ENCODE results near the gene IQCF6. TPM values are rescaled to one million over a fixed set of nuclear protein-coding genes. Genes with fewer than 3 reads are reported as not detected.

The IQCF6 gene
- polyA plus RNA-seq, 1 of the 3 experiments (the other 2 are of a cell fraction): not detected

GRCh38 chr3:51734572-51734907, 44.5 kb downstream of the IQCF6 start (continued):
- TF ChIP-seq GATA2 (CRISPR knock-in tag; IDR thresholded peaks at IDR 0.05): no peak

GRCh38 chr3:51733859-51734571, 45.0 kb downstream of the IQCF6 start:
- TF ChIP-seq FOXJ3 (CRISPR knock-in tag; IDR thresholded peaks at IDR 0.05) (no peak), MAX (IDR thresholded peaks at IDR 0.05; ENCODE audit: low read depth) (no peak), FOXM1 (IDR thresholded peaks at IDR 0.05; ENCODE audit: low read depth) (no peak), NFIC (IDR thresholded peaks at IDR 0.05; ENCODE audit: borderline replicate concordance) (no peak), TCF12 (IDR thresholded peaks at IDR 0.05) (no peak), ZBTB33 (IDR thresholded peaks at IDR 0.05; ENCODE audit: borderline replicate concordance, low read depth) (no peak), CHD2 (IDR thresholded peaks at IDR 0.05; ENCODE audit: low read length, partially characterized antibody) (no peak), RXRA (IDR thresholded peaks at IDR 0.05; ENCODE audit: borderline replicate concordance, low read depth) (no peak), USF1 (IDR thresholded peaks at IDR 0.05; ENCODE audit: borderline replicate concordance, low read depth) (no peak), GABPA (IDR thresholded peaks at IDR 0.05; ENCODE audit: low read depth) (no peak), USF2 (IDR thresholded peaks at IDR 0.05; ENCODE audit: borderline replicate concordance, low read depth, low read length) (no peak), IRF3 (IDR thresholded peaks at IDR 0.05; ENCODE audit: low read depth, low read length) (no peak), NRF1 (IDR thresholded peaks at IDR 0.05; ENCODE audit: low read depth, low read length) (no peak), MEF2A (IDR thresholded peaks at IDR 0.05; ENCODE audit: borderline replicate concordance, low read depth) (no peak)
- Histone ChIP-seq H3K9ac (no peak overlapping the region), H3F3A (replicated peaks; ENCODE audit: insufficient read depth) (no peaks in the 10 kb centered on the region), H3K79me2 (ENCODE audit: insufficient read depth) (no peaks in the 10 kb centered on the region), H3K9me3 (no peaks in the 10 kb centered on the region), H3K27ac (ENCODE audit: low read depth in 2 of 2, low read length in 1 of 2) (no peak overlapping the region), H3K27me3 (ENCODE audit: insufficient read depth) (no peaks in the 10 kb centered on the region), H2AFZ (ENCODE audit: low read depth) (no peak overlapping the region), H3K4me3 (ENCODE audit: low read depth in 2 of 2, low read length in 1 of 2) (no peak overlapping the region), H3K36me3 (replicated peaks in 1 of 2; ENCODE audit: control insufficient read depth in 1 of 2, insufficient read depth in 2 of 2, low read length in 1 of 2) (no peaks in the 10 kb centered on the region), H3K4me1 (ENCODE audit: control insufficient read depth in 1 of 2, insufficient read depth in 2 of 2, low read depth in 1 of 2, low read length in 1 of 2) (no peaks in the 10 kb centered on the region), H4K20me1 (ENCODE audit: insufficient read depth) (no peaks in the 10 kb centered on the region), H3K4me2 (no peak overlapping the region), H3K9me2 (no peaks in the 10 kb centered on the region)
- POLR2A ChIA-PET: no interaction called here
- 66% methylated on average over 4 of the region's 4 CpGs for WGBS (ENCODE audit: low lambda C conversion rate)
- CTCF ChIA-PET: interaction anchor here (1.3 to 2.1 kb wide), 2 partner anchors 15 to 66 kb away, joined by 4 to 8 read pairs; no protein-coding TSS in a partner anchor
- DNase-seq: no peak
